GM21515 (cell line): ENCODE measurements around the gene CABP2.

Experiments used
- ATAC-seq: cut with Tn5 transposase; IDR thresholded peaks from one replicate; pipeline ENCODE4 v1.9.1; 2021; ENCODE audit not compliant: unreplicated experiment

Gene CABP2

GRCh38 chr11:67508486-67509121, 14.6 kb downstream of the CABP2 start:
- ATAC-seq = peak; percentile 32

GRCh38 chr11:67507864-67508485, 15.3 kb downstream of the CABP2 start, which contains the start of gene CDK2AP2:
Gene CDK2AP2 (minus strand): TSS chr11:67508162. CDS start chr11:67508082, 80 bp downstream.
- peak; percentile 76 for ATAC-seq

GRCh38 chr11:67507242-67507863, 15.9 kb downstream of the CABP2 start:
- no peak for ATAC-seq

GRCh38 chr11:67506426-67507051, 16.7 kb downstream of the CABP2 start:
- ATAC-seq = no peak

GRCh38 chr11:67505605-67506396, 17.4 kb downstream of the CABP2 start:
- no peak for ATAC-seq

- ATAC-seq = no peak
These were observed 18.2 kb downstream of the CABP2 start, which contains the start of gene PITPNM1 for GRCh38 chr11:67504950-67505581. Gene PITPNM1 (minus strand): TSS chr11:67505363. CDS start chr11:67504180, 1,183 bp downstream.

- no peak for ATAC-seq
These were observed 19.0 kb downstream of the CABP2 start for GRCh38 chr11:67504005-67504949.

- ATAC-seq = no peak
These were observed 19.9 kb downstream of the CABP2 start for GRCh38 chr11:67503119-67504004.

GRCh38 chr11:67502328-67502979, 20.8 kb downstream of the CABP2 start:
- no peak for ATAC-seq

- ATAC-seq = no peak
These were observed 21.4 kb downstream of the CABP2 start for GRCh38 chr11:67501854-67502253.

GRCh38 chr11:67500831-67501715, 22.2 kb downstream of the CABP2 start:
- no peak for ATAC-seq

GRCh38 chr11:67500484-67500821, 22.8 kb downstream of the CABP2 start:
- ATAC-seq = no peak

GRCh38 chr11:67499808-67500483, 23.3 kb downstream of the CABP2 start:
- ATAC-seq = no peak

- ATAC-seq = no peak
These were observed 24.7 kb downstream of the CABP2 start for GRCh38 chr11:67498544-67498972.

GRCh38 chr11:67497656-67498291, 25.5 kb downstream of the CABP2 start:
- ATAC-seq = no peak

GRCh38 chr11:67496113-67496512, 27.1 kb downstream of the CABP2 start:
- no peak for ATAC-seq
